Stimulated activated CD4-positive, alpha-beta T cell treated with anti-CD3 and anti-CD28 coated beads, Interleukin-4, amount 100 ng/mL, for 4 hours (primary cell): Measurements from ENCODE around the gene MKNK1.

Source experiments
- DNase-seq, 2 experiments: peaks; one replicate each; pipeline ENCODE4 v3.0.0-alpha.2; 2020

The MKNK1 gene

GRCh38 chr1:46595127-46595526 is 8.9 kb downstream of the MKNK1 start:
- no peak for DNase-seq

- DNase-seq, result no peak
Observed at GRCh38 chr1:46594063-46594462, 10.0 kb downstream of the MKNK1 start.

DNA sequence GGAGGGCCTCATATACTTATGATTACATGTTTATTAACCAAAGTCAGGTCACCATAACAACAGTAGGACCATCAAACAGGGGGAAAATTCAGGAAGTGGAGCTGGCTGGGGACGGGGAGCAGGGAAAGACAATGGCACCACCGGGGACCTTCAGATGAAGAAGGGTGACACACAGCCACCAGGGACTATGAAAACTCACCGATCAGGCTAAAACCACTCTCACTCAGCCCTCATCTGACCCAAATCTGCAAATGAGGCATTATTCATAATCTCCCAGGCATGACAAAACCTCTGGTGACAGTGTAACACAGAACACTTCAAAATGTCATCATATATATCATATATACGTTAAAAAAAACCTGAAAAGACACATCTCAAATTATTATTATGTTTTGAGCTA is 11.2 kb downstream of the MKNK1 start:
- DNase-seq, result no peak

- DNase-seq, result no peak
Observed at GRCh38 chr1:46589529-46589928, 14.5 kb downstream of the MKNK1 start.

DNA sequence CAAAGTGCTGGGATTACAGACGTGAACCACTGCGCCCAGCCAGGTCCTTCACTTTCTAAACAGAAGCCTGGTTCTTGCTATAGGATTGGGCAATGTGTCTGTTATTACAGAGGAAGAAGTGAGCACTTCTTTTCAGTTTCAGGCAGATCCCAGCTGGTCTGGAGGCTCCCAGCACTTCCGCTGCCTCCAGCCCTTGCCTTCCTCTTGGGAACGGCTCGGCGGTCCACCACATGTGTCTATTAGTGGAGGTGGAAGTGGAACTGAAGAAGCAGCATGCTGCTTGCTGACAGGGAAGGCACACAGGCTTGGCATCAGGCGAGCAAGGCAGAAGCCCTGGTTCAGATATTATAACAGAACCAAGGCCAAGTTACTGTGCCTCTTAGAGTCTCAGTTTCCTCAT is 17.0 kb downstream of the MKNK1 start:
- DNase-seq, result no peak

DNA sequence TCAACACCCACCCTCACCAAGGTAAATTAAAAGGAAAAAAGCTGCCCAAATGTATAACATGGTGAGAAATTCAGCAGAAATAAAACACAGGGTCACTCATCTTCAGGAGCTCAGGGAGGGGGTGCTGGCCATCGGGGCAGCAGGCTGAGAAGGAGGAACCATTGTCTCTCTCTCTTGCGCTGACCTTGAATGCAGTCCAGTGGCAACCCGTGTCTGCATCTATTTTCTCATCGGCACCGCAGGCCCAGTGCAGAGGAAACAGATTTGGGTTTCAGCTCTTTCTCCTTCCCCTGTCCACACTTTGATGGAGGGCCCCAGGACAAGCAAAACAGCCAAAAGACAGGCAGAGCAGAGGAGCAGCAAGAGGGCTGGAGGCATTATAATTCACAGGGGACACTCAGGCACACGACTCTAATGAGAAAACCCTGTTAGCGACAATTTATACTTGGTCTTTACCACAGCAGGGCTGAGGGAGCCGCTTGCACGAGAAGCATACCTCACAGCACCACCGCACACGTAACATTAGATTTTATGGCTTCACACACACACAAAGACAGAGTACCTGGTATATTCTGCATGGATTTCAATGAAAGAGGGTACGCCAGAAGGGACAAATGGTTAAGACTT is 18.6 kb downstream of the MKNK1 start:
- DNase-seq, result no peak

- no peak for DNase-seq
Observed at GRCh38 chr1:46583494-46583893, 20.6 kb downstream of the MKNK1 start.

DNA sequence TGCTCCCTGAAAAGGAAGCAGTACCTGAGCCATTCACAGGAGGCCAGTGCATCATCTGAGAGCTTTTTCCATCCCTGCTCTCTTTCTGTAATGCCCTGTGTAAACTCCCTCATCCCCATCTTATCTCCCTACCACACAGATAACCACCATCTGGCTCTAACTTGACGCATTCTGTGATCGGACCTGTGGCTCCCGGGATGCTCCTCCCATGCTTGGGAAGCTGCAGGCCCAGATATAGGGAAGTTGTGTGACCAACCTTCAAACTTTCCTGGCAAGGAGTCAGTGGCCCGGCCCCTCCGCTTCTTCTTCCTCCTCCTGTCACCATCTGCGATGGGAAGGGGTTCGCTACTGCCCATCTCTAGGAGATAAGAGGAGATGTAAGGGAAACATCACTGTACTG is 21.1 kb downstream of the MKNK1 start:
- no peak for DNase-seq

DNA sequence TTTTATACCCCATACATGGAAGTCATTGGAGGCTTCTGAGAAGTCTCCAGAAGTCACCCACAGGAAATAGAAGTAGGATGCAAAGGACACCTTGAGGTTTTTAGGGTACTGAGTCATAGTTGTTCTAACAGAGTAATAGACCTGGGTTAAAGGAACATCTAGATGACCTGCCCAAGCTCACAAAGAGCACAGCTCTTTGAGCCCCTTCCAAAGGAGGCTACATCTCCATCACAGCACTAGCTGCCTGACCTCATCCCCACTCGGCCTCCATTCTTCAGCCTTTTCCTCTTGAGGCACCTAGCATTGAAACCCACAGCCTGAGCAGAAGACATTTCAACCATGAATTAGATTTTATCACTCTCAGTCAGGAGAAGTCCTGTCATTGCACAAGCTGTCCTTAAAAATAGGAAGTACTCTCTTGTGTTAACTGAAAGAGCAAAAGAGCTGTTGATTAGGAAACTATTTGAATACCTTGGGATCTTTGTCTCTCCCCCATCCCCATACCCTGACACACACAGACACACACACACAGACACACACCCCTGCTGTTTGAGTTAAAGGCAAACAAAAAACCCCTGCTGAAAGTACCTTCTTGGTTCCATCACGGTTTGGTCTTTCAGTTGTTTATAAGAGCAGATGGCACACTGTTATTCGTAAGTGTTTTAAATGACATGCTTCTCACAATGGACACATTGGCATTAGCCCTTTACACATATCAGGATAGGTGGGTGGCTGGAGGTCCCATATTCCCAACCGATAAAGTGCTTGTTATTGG is 22.2 kb downstream of the MKNK1 start:
- DNase-seq, result no peak

DNA sequence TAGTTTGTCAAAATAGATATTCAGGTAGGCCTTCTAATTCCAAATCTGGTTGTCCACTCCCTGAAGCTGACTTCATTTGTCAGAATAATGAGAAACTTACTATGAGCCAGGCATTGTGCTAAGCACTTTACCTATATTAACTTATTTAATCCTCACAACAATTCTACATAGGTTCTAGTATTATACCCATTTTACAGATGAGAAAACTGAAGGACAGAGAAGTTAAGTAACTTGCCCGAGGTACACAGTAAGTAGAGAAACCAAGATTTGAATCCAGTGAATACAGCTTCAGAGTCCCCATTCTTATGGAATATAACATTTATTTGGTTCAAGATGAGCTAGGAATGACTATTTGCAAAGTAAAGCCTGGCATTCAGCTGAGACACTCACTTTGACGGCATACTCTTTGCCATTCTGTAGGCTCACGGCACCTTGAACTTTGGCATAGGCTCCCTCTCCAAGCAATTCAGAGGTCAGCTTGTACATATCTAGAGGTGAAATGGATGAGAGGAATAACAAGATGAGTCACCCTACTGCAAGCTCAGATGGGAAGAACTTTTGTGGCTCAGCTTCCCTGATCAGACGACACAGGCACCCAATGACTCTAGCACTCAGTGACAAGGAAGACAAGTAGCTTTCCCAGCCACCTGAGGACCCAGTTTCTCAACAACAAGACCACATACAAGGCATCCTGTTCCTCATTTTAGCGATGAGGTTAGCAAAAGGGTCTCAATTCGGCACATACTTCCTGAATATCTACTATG is 23.7 kb downstream of the MKNK1 start:
- no peak for DNase-seq

DNA sequence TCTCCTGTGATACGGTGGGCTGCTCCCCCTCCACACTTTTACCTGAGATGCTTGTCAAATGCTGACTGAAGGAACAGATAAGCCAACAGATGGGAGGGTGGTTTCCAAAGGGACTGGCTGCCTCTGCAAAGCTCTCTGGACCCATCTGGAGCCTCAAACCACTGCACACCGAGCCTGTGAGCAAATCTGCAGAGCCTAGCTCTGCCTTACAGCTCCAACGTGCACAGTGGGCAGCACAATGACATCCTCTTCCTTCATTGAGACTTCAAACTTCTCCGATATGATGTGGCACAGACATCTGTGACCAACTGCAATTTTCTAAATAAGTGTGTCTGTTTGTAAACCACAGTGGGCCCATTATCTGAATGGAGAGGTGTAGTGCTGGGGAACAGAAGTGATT is 26.4 kb downstream of the MKNK1 start:
- no peak for DNase-seq

GRCh38 chr1:46576596-46576995 is 27.5 kb downstream of the MKNK1 start:
- DNase-seq, result no peak

- no peak for DNase-seq
Observed at GRCh38 chr1:46575778-46576177, 28.3 kb downstream of the MKNK1 start.

- no peak for DNase-seq
Observed at GRCh38 chr1:46575300-46575699, 28.8 kb downstream of the MKNK1 start.

GRCh38 chr1:46571691-46572225 is 32.3 kb downstream of the MKNK1 start:
- DNase-seq, result no peak

DNA sequence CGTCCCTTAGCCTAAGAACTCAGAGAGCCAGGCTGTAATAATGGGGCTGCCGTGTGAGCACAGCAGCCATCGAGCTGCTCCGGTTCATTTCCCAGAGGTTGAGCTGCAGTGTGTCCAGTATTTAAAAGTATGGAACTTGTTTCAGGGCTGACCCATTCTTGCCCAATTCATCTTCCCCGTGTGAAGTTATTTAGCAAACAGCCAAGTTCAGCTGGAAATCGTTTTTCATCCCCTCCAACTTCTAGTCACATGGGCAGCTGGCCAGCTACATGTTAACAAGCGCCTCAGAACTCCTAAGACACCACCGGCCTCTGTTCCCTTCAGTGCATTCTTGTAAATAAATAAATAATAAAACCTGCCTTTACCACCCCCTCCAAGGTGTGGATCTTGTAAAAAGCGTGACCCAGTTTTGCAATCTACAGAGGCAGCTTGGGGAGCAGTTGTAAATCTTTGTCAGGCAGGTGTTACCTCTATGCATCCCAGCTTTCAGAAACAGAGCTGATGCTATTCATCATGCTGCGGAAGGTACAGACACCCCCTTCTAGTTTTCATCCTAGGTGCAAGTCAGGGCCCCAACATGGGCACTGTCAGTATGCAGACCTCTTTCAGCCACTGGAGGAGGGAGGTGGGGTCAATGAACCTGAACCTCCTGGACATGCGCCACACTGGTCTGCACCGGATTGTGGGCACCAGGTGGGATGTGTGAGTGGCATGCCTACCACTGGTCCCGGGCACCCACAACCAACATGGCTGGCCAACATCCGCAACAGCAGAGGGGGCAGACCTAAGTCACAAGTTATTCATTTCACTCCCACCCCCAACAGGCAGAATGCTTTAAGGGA is 34.0 kb downstream of the MKNK1 start:
- no peak for DNase-seq

- DNase-seq, result no peak
Observed at GRCh38 chr1:46569116-46569515, 35.0 kb downstream of the MKNK1 start.

DNA sequence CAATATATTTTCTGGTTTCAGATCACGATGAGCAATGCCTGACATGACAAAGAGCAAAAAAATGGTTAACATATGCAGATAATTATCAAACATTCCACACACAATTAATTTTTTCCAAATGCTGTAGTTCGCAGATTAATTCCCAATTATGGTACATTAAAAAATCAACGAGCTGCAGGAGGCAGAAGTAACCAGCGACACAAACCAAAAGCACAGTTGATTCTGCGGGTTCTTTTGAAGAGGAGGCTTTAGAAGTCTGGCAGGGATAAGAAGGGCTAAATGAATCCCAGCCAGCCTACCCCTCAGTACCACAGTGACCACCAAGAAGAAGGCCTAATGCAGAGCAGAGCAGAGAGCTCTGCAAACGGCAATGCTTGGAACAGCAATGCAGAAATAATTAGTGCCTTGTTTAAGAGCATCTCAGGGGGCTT is 35.6 kb downstream of the MKNK1 start:
- DNase-seq, result no peak

- DNase-seq, result no peak
Observed at GRCh38 chr1:46563341-46563740, 40.7 kb downstream of the MKNK1 start.

- no peak for DNase-seq
Observed at GRCh38 chr1:46562498-46562897, 41.6 kb downstream of the MKNK1 start.

DNA sequence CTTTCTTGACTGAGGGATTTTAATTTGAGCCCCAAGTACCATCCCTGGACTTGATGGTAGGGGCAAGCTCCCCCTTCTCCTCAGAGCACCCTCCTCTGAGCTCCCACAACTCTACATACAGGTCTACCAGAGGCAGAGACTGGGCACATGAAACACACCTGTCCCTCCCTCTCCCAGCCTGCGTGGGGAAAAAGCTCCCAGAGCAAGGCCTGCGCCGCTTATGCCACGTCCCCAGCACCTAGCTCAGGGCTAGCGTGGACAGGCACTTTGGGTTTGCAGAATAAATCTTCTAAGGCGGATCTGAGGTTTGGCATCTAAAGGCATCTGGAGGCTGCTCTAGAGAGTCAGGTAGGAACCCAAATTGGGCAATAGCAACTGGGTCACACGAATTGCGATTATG is 45.1 kb downstream of the MKNK1 start:
- DNase-seq, result no peak

- DNase-seq, result no peak
Observed at GRCh38 chr1:46558141-46558963, 45.7 kb downstream of the MKNK1 start.
